ENCODE data around the gene RBMS3. TPM values are rescaled to one million over a fixed set of nuclear protein-coding genes. Genes with fewer than 3 reads are reported as not detected.

RBMS3 gene
- total and polyA plus RNA-seq, 7 donors: 0.46 to 61.9 (median 39.9) TPM

- Histone ChIP-seq H3K27me3 (no peaks in the 10 kb centered on the region), H3K36me3 (no peaks in the 10 kb centered on the region), H3K9me3 (no peaks in the 10 kb centered on the region), H3K27ac (no peak overlapping the region), H3K4me1 (peaks cover 0 to 21% (median 3%) of the 10 kb centered on the region in 4 donors), H3K4me3 (no peak overlapping the region)
- intact Hi-C loops (cut with DNase I): no loop called here
- no peak for DNase-seq
- WGBS, 2 donors: 84 to 86% methylated on average over 4 of the region's 4 CpGs
- TF ChIP-seq EP300 (IDR thresholded peaks at IDR 0.05) (no peak), POLR2A (IDR thresholded peaks at IDR 0.05) (no peak)
These were observed 280.8 kb downstream of the RBMS3 start for GRCh38 chr3:29561651-29562149.

GRCh38 chr3:29565236-29565635 lies 284.4 kb downstream of the RBMS3 start:
- Histone ChIP-seq H3K4me1 (peaks cover 0 to 24% (median 5%) of the 10 kb centered on the region in 4 donors), H3K27me3 (no peaks in the 10 kb centered on the region), H3K36me3 (no peaks in the 10 kb centered on the region), H3K4me3 (no peak overlapping the region), H3K27ac (no peak overlapping the region), H3K9me3 (no peaks in the 10 kb centered on the region)
- DNase-seq: no peak
- intact Hi-C loops (cut with DNase I): no loop called here
- TF ChIP-seq POLR2A (IDR thresholded peaks at IDR 0.05): no peak
- TF ChIP-seq POLR2AphosphoS5 (IDR thresholded peaks at IDR 0.05): no peak
- no peak for TF ChIP-seq EP300 (IDR thresholded peaks at IDR 0.05)
- no peak for TF ChIP-seq CTCF (IDR thresholded peaks at IDR 0.05)

GRCh38 chr3:29567501-29567900 lies 286.6 kb downstream of the RBMS3 start:
- Histone ChIP-seq H3K27ac (no peak overlapping the region), H3K9me3 (peaks cover 0 to 6% (median 0%) of the 10 kb centered on the region in 4 donors), H3K4me3 (no peak overlapping the region), H3K27me3 (no peaks in the 10 kb centered on the region), H3K36me3 (no peaks in the 10 kb centered on the region), H3K4me1 (peaks cover 0 to 24% (median 5%) of the 10 kb centered on the region in 4 donors)
- 70 to 75% methylated on average over 4 of the region's 4 CpGs for WGBS, 2 donors
- intact Hi-C loops (cut with DNase I): no loop called here
- TF ChIP-seq POLR2AphosphoS5 (IDR thresholded peaks at IDR 0.05) (no peak), EP300 (IDR thresholded peaks at IDR 0.05) (no peak), CTCF (IDR thresholded peaks at IDR 0.05) (no peak), POLR2A (IDR thresholded peaks at IDR 0.05) (no peak)
- DNase-seq: no peak

- H3K27me3 ChIP-seq: no peaks in the 10 kb centered on the region
- TF ChIP-seq POLR2AphosphoS5 (IDR thresholded peaks at IDR 0.05): no peak
- no peak for TF ChIP-seq EP300 (IDR thresholded peaks at IDR 0.05)
- no peak for TF ChIP-seq CTCF (IDR thresholded peaks at IDR 0.05)
- no peak for TF ChIP-seq POLR2A (IDR thresholded peaks at IDR 0.05)
- H3K4me1 ChIP-seq: peaks cover 0 to 24% (median 5%) of the 10 kb centered on the region in 4 donors
- no peaks in the 10 kb centered on the region for H3K36me3 ChIP-seq
- intact Hi-C loops (cut with DNase I): no loop called here
- no peak for DNase-seq
- no peak overlapping the region for H3K4me3 ChIP-seq
- no peak overlapping the region for H3K27ac ChIP-seq
- H3K9me3 ChIP-seq: peaks cover 0 to 6% (median 0%) of the 10 kb centered on the region in 4 donors
- 57 to 81% methylated on average over 2 of the region's 2 CpGs for WGBS, 2 donors
These were observed 287.5 kb downstream of the RBMS3 start for GRCh38 chr3:29568355-29568754.

- no peak for DNase-seq
- Histone ChIP-seq H3K27ac (no peak overlapping the region), H3K27me3 (no peaks in the 10 kb centered on the region), H3K4me3 (no peak overlapping the region), H3K36me3 (no peaks in the 10 kb centered on the region), H3K4me1 (peaks cover 0 to 7% (median 0%) of the 10 kb centered on the region in 4 donors), H3K9me3 (peaks cover 0 to 4% (median 0%) of the 10 kb centered on the region in 4 donors)
- WGBS, 2 donors: 95 to 100% methylated on average over 1 of the region's 1 CpG
- intact Hi-C loops (cut with DNase I): no loop called here
- TF ChIP-seq EP300 (IDR thresholded peaks at IDR 0.05) (no peak), POLR2A (IDR thresholded peaks at IDR 0.05) (no peak), CTCF (IDR thresholded peaks at IDR 0.05) (no peak), POLR2AphosphoS5 (IDR thresholded peaks at IDR 0.05) (no peak)
These were observed 295.3 kb downstream of the RBMS3 start for GRCh38 chr3:29576181-29576580.
